Fibroblast of lung (primary cell): ENCODE measurements around the gene ATP13A2.

Experiments
- CTCF ChIP-seq, 2 donors: IDR thresholded peaks in 1 of 2; conservative IDR thresholded peaks in 1 of 2; 1 replicate in 1 of 2; 2 replicates in 1 of 2; pipeline ENCODE4 v1.5.1; 2011 to 2012; ENCODE audit warnings: low read length in 2 of 2, control low read depth in 1 of 2, inconsistent platforms in 1 of 2, low read depth in 1 of 2, mild to moderate bottlenecking in 1 of 2
- EZH2 ChIP-seq: IDR thresholded peaks from 2 replicates; pipeline ENCODE4 v1.5.1; 2012; ENCODE audit warnings: low read length, control low read depth, mild to moderate bottlenecking; ENCODE audit errors: missing control alignments

GRCh38 chr1:16978139-16978538, 33.6 kb downstream of the ATP13A2 start:
- TF ChIP-seq EZH2 (no peak), CTCF (conservative IDR thresholded peaks at IDR 0.05 in 1 of 2, IDR thresholded peaks at IDR 0.05 in 1 of 2; ENCODE audit: low read depth in 1 of 2, low read length in 2 of 2) (no peak)
